Breast epithelium (tissue), 4 donors: Measurements from ENCODE around the gene TVP23A. TPM values are rescaled to one million over a fixed set of nuclear protein-coding genes. Genes with fewer than 3 reads are reported as not detected.

Source experiments
- DNase-seq, 2 donors: peaks; one replicate each; pipeline ENCODE4 v3.0.0-alpha.2; 2019; ENCODE audit warnings: low spot score in 2 of 2
- H3K27ac ChIP-seq, 2 donors: fragments of 200-600 bp; sonication (generic) in 1 of 2; one replicate each; pipeline ENCODE4 v1.5.1; 2016 to 2019; ENCODE audit warnings: mild to moderate bottlenecking in 1 of 2
- H3K27me3 ChIP-seq, 2 donors: fragments of 200-600 bp; sonication (generic) in 1 of 2; one replicate each; pipeline versions ENCODE4 v1.5.1 to v1.6.0; 2017 to 2019; ENCODE audit warnings: control low read depth in 1 of 2, mild to moderate bottlenecking in 1 of 2
- H3K36me3 ChIP-seq: fragments of 200-600 bp; one replicate; pipeline ENCODE4 v1.5.1; 2019
- H3K4me1 ChIP-seq, 2 donors: fragments of 200-600 bp; sonication (generic); one replicate each; pipeline ENCODE4 v1.5.1; 2016 to 2019; ENCODE audit warnings: control low read depth in 1 of 2
- H3K4me3 ChIP-seq, 3 donors: fragments of 200-600 bp; sonication (generic); 1 replicate in 2 of 3; 2 replicates in 1 of 3; pipeline ENCODE4 v1.5.1; 2016 to 2019; ENCODE audit warnings: mild to moderate bottlenecking in 3 of 3, moderate library complexity in 2 of 3
- H3K9me3 ChIP-seq, 2 donors: fragments of 200-600 bp; sonication (generic) in 1 of 2; one replicate each; pipeline ENCODE4 v1.5.1; 2016 to 2019; ENCODE audit warnings: control low read depth in 1 of 2
- POLR2A ChIP-seq: fragments of 450-650 bp; IDR thresholded peaks from one replicate; pipeline ENCODE4 v1.6.1; 2016; ENCODE audit warnings: antibody characterized with exemption, mild to moderate bottlenecking, moderate library complexity
- POLR2AphosphoS5 ChIP-seq, 3 donors: sonication (generic); formaldehyde crosslinking; IDR thresholded peaks; one replicate each; pipeline ENCODE4 v1.6.1; 2017; ENCODE audit warnings: antibody characterized with exemption in 3 of 3
- intact Hi-C: fragments of 100-400 bp; cut with DNase I; formaldehyde crosslinking; loops from one replicate; pipeline ENCODE4 v1.15.1; 2023; ENCODE audit warnings: low total_unique reads
- total RNA-seq, 3 donors: library from RNA; depleted of rRNA; stranded (reverse); fragments of >200 nt; gene quantifications; one replicate each; pipeline ENCODE4 v1.1.0, GENCODE V29; 2016
- TF ChIP-seq, protein P1 (sequence below), 3 donors: fragments of 450-650 bp; IDR thresholded peaks; one replicate each; pipeline ENCODE4 v1.5.1; 2016 to 2017; ENCODE audit warnings: antibody characterized with exemption in 3 of 3, mild to moderate bottlenecking in 3 of 3, moderate library complexity in 3 of 3

Gene TVP23A
- total RNA-seq, 3 donors from 2014 or later, result under 0.01 to 1.3 TPM; not detected in 1

DNA sequence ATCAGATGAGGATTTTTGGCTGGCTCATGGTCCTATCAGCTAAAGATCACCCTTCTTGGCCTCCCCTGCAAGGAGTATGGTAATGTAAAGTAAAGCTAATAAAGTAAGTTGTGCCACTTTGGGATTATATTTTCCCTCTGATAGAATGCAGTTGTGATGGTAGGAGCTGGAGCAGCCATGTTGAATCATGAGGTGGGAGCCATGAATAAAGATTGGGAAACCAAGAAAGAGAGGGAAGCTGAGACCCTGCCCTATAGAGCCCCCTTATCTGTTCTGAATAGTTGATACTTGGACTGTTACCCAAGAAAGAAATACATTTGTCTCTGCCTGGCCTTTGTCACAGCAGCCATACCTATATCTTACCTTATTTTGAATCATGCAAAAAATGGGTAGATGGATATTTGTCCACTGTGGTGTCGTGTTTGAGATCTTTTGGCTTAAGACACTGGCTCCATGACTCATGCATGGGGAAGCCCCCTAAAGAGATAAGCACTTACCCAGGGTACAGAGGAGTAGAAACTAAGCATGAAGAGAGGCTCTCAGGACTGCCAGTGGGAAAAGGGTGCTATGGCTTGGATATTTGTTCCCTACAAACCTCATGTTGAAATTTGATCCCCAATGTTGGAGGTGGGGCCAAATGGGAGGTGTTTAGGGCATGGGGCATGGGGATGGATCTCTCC, 17.7 kb upstream of the TVP23A start:
- intact Hi-C loops, result no loop called here
- no peaks in the 10 kb centered on the region for H3K36me3 ChIP-seq

DNA sequence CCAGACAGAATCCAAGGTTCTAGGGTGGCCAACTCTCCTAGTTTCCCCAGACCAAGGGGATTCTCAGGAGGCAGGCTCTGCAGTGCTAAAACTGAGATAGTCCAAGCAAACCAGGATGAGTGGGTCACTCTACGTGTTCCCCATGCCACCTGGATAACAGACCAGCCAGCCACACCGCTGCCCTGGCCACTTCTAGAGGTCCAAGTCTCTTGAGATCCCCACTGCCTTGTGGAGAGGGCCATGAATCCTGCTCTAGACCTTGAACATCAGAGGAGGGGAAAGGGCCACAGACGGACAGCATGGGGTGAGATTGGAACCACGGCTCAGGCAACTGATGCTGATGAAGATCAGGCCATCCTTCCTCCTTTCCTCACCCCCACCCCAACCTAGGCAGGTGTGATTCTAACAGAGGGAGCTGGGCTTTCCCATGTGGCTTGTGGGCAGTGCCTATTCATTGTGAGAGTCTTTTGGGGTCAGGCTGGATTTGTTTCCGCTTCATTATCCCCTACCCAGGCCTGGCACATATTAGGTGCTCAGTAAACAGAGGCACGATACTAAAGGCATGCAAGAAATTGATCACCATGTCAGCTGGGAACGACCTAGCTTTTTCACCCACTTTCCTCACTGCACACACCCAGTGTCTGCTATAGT, 16.8 kb upstream of the TVP23A start:
- no peaks in the 10 kb centered on the region for H3K27me3 ChIP-seq
- TF ChIP-seq, protein P1, sequence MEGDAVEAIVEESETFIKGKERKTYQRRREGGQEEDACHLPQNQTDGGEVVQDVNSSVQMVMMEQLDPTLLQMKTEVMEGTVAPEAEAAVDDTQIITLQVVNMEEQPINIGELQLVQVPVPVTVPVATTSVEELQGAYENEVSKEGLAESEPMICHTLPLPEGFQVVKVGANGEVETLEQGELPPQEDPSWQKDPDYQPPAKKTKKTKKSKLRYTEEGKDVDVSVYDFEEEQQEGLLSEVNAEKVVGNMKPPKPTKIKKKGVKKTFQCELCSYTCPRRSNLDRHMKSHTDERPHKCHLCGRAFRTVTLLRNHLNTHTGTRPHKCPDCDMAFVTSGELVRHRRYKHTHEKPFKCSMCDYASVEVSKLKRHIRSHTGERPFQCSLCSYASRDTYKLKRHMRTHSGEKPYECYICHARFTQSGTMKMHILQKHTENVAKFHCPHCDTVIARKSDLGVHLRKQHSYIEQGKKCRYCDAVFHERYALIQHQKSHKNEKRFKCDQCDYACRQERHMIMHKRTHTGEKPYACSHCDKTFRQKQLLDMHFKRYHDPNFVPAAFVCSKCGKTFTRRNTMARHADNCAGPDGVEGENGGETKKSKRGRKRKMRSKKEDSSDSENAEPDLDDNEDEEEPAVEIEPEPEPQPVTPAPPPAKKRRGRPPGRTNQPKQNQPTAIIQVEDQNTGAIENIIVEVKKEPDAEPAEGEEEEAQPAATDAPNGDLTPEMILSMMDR (IDR thresholded peaks at IDR 0.05), result no peak
- TF ChIP-seq POLR2AphosphoS5 (IDR thresholded peaks at IDR 0.05), result no peak
- no peak for TF ChIP-seq POLR2A
- no peaks in the 10 kb centered on the region for H3K4me1 ChIP-seq
- H3K4me3 ChIP-seq, result no peak overlapping the region
- H3K36me3 ChIP-seq, result no peaks in the 10 kb centered on the region
- intact Hi-C loops, result no loop called here
- DNase-seq, result no peak
- H3K9me3 ChIP-seq, result no peaks in the 10 kb centered on the region
- H3K27ac ChIP-seq, result no peak overlapping the region

More for the DNA sequence above, 17.7 kb upstream of the TVP23A start:
- H3K27ac ChIP-seq, result no peak overlapping the region
- no peak overlapping the region for H3K4me3 ChIP-seq
- DNase-seq, result no peak
- H3K9me3 ChIP-seq, result no peaks in the 10 kb centered on the region
- H3K27me3 ChIP-seq, result no peaks in the 10 kb centered on the region
- TF ChIP-seq POLR2A (no peak), POLR2AphosphoS5 (IDR thresholded peaks at IDR 0.05) (no peak)
- TF ChIP-seq, protein P1 (IDR thresholded peaks at IDR 0.05), result no peak
- H3K4me1 ChIP-seq, result no peaks in the 10 kb centered on the region

DNA sequence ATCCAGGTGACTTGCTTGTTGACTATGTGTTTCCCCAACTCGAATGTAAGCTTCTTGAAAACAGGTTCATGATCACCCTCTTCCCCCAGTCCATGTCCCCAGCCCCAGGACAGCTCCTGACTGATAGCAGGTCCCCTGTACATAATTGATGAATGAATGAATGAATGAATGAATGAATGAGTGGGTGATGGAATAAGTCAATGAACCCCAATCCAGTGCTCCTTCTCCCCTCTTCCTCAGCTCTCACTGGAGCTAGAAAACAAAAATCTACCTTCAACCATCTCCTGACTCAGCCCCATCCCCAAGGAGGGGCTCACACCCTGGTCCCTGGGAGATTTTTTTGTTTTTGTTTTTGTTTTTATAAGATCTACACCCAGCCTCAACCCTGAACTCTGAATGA, 16.2 kb upstream of the TVP23A start:
- H3K36me3 ChIP-seq, result no peaks in the 10 kb centered on the region
- H3K9me3 ChIP-seq, result no peaks in the 10 kb centered on the region
- no peak for TF ChIP-seq POLR2A
- TF ChIP-seq, protein P1 (IDR thresholded peaks at IDR 0.05), result no peak
- TF ChIP-seq POLR2AphosphoS5 (IDR thresholded peaks at IDR 0.05), result no peak
- no peak overlapping the region for H3K27ac ChIP-seq
- intact Hi-C loops, result no loop called here
- no peaks in the 10 kb centered on the region for H3K4me1 ChIP-seq
- no peak overlapping the region for H3K4me3 ChIP-seq
- no peak for DNase-seq
- H3K27me3 ChIP-seq, result no peaks in the 10 kb centered on the region

DNA sequence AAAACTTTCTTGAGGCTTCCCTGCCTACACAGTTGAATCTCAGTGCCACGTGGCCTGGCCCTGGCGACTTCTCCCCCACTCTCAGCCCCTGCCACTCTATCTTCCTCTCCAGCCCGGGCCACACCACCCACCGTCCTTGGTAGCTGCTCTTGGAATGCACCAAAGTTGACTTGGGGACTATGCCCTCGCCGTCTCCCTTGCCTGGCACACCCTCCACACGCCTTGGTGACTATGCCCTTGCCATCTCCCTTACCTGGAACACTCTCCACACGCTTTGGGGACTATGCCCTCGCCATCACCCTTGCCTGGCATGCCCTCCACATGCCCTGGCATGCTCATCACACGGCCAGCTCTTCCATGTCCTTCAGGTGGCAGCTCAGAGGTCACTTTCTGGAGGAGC, 15.5 kb upstream of the TVP23A start:
- DNase-seq, result no peak
- no peaks in the 10 kb centered on the region for H3K36me3 ChIP-seq
- H3K27ac ChIP-seq, result no peak overlapping the region
- no peak overlapping the region for H3K4me3 ChIP-seq
- H3K4me1 ChIP-seq, result no peaks in the 10 kb centered on the region
- TF ChIP-seq POLR2A (no peak), POLR2AphosphoS5 (IDR thresholded peaks at IDR 0.05) (no peak)
- TF ChIP-seq, protein P1 (IDR thresholded peaks at IDR 0.05), result no peak
- intact Hi-C loops, result no loop called here
- no peaks in the 10 kb centered on the region for H3K27me3 ChIP-seq
- H3K9me3 ChIP-seq, result no peaks in the 10 kb centered on the region

DNA sequence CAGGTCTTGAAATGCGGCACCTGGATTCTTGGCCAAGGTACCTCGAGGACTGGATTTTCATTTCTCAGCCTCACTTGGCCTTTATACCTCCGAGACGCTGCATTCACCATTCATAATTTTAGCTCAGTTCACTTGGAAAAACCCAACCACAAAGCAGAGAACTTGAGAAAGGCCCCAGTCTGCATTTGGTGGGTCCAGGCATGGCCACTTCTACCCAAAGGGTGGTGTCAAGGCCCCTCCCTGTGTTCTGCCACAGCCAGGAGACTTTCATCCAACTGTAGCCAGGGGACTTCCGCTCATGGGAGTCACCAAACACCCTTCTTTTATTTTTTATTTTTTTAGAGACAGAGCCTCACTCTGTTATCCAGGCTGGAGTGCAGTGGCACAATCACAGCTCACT, 14.7 kb upstream of the TVP23A start:
- intact Hi-C loops, result no loop called here
- no peak overlapping the region for H3K4me3 ChIP-seq
- H3K36me3 ChIP-seq, result no peaks in the 10 kb centered on the region
- no peaks in the 10 kb centered on the region for H3K9me3 ChIP-seq
- no peaks in the 10 kb centered on the region for H3K27me3 ChIP-seq
- DNase-seq, result no peak
- no peak overlapping the region for H3K27ac ChIP-seq
- TF ChIP-seq POLR2A (no peak), POLR2AphosphoS5 (IDR thresholded peaks at IDR 0.05) (no peak)
- TF ChIP-seq, protein P1 (IDR thresholded peaks at IDR 0.05), result no peak
- H3K4me1 ChIP-seq, result peaks cover 0 to 7% of the 10 kb centered on the region in 2 donors
